Eye (tissue), 1 donor: ENCODE data around the gene ADGRB2.
A peak's percentile ranks its signal among the peaks of the same experiment; 100 is the strongest.
"Not testable (repeated sequence)": the region's sequence is repeated elsewhere in the genome, so short reads cannot be mapped to it uniquely, and the experiment has no call there.

Experiments used
- DNase-seq: peaks from one replicate; pipeline ENCODE4 v3.0.0-alpha.2; 2015

ADGRB2 gene

GRCh38 chr1:31725134-31725533 is 39.0 kb downstream of the ADGRB2 start:
- DNase-seq, result no peak

GRCh38 chr1:31723828-31724359 is 40.2 kb downstream of the ADGRB2 start:
- DNase-seq, result peak; percentile 90

- peak; percentile 59 for DNase-seq
These were observed 45.7 kb downstream of the ADGRB2 start for GRCh38 chr1:31718327-31718897.

GRCh38 chr1:31717341-31717740 is 46.8 kb downstream of the ADGRB2 start:
- no peak for DNase-seq

DNA sequence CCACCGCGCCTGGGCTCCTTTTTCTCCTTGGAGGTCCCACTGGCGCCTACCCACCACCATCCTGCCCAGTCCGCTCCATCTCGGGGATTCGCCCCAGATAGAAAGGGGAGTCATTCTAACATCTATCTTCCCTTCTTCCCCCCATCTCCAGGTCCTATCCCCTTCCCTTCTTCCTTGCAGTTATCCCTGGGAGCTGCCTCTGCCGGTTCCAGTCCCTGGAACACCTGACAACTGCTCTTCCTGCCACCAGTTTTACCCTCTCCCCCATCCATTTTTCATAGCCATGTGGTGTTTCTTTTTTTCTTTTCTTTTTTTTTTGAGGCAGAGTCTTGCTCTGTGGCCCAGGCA is 48.3 kb downstream of the ADGRB2 start:
- DNase-seq, result no peak

DNA sequence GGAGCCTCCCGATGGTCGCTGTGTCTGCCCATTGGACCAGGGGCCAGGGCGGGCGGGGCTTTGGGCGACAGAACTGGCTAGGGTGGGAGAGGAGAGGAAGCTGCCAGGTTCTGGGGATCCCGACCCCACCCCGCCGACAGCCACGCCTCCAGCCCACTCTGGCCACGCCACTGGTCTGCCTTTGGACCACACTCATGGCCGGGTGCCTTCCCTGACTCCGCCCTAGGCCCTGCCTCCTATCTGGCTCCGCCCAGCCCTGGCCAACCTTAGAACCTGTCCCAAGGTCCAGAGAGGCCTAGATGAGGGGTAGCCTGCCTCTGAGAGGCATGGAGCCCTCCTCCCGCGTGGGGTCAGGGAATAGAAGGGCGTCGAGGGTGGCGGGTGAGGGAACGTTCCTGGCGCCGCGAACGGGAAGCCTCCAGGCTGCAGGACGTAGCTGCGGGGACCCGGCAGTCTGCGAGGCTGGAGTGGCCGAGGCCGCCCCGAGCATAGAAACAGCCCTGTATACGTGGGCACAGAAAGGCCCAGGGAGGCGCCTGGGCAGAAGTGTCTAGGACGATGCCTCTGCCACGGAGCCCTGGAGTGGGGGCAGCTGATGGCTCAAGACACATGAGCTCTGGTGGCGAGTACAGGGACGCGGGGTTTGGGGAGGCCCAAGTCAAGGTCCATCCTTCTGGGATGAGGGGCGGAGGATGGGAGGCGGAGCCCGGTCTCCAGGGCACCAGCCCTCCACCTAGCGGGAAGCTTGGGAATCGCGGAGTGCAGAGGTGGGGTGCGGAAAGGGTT is 48.9 kb downstream of the ADGRB2 start:
- peak; percentile 97 for DNase-seq

DNA sequence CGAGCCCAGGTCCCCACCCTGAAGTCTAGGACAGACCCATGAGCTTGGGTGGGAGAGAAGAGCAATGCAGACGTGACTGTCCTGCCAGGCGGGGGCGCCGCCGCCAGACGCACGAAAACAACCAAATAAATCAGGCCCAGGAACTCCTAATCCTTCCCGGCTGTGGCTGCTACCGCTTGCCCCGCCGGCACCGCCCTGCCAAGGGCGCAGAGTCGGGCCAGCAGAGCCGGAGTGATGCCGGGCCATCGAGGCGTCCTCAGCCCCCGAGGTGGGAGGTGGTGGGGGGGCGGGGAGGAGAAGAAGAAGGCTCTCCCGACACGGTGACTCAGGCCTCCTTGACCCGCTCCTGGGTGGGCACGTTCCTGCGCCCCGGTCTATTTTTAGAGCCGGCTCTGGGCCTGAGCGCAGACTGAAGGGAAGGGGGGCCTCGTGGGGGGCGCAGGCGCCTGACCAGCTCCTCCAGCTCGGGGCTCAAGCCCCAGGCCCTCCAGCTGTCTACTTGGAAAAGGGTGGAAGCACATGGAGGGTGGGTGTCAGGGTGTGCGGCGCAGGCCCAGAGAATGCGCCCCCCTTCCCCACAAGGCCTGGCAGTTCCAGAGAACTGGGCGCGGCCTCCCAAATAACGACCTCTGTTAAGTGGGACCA is 49.6 kb downstream of the ADGRB2 start:
- peak; percentile 80 for DNase-seq

DNA sequence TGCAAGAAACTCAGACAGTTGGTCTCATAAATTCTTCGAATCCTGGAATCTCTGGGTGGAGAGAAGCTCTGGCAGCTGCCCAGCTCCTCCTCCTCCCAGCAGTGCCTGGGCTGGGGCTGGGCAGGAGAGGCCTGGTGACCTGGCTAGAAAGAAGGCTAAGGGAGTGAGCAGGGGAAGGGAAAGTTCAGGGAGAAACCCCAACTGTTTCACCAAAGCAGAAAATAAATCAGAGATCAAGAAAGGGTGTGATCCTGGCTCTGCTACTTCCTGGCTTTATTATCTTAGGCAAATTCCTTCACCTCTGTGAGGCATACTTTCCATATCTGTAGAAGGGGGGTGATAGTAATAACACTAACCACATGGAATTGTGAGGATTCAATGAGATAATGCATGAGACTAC is 51.5 kb downstream of the ADGRB2 start:
- peak; percentile 57 for DNase-seq

DNA sequence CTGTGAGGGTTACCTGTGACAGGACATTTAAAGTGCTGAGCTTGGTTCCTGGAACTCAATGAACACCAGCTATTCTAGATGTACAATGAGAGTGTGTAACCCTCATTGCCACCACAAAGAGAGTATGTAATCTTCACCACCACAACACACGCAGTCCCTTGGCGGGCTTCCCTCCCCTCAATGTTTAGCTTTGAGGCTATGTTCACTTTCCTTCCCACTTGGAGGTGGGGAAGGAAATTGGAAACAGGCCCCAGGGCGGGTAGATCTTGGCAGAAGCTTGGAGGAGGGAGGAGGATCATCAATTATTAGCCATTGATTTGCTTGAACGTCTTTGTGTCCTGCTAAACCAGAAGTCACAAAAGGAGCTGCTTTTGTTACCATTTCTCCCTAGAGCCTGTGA is 52.1 kb downstream of the ADGRB2 start:
- peak; percentile 65 for DNase-seq

- DNase-seq, result peak; percentile 55
These were observed 55.8 kb downstream of the ADGRB2 start for GRCh38 chr1:31708324-31708723.

DNA sequence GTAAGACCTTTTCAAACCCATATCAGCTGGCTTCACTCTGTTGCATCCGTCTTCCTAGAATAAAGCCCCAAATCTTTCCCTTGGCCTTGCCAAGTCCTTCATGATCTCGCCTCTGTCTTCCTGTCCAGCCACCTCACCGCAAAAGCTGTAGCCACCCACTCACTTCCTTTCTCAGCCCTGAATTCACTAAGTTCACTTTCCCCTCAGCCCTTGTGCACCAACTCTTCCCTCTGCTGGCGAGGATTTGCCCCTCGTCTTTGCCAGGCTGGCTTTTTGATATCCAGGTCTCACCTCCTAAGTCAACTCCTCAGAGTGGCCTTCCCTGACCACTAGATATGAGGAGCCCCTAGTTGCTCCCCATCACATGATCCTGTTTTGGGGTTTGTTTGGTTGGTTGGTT is 56.4 kb downstream of the ADGRB2 start:
- DNase-seq, result no peak

DNA sequence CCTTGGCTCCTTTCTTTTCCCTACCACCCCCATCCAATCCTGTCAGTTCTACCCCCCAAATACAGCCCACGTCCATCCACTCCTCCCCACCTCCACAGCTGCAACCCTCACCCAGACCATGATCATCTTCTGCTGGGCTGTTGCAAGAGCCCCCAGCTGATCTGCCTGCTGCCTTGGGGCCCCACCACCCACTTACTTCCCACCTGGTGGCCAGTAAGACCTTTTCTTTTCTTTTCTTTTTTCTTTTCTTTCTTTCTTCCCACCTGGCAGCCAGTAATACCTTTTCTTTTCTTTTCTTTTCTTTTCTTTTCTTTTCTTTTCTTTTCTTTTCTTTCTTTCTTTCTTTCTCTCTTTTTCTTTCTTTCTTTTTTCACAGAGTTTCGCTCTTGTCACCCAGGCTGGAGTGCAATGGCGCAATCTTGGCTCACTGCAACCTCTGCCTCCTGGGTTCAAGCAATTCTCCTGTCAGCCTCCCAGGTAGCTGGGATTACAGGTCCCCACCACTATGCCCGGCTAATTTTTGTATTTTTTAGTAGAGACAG is 57.0 kb downstream of the ADGRB2 start:
- not testable (repeated sequence) for DNase-seq

DNA sequence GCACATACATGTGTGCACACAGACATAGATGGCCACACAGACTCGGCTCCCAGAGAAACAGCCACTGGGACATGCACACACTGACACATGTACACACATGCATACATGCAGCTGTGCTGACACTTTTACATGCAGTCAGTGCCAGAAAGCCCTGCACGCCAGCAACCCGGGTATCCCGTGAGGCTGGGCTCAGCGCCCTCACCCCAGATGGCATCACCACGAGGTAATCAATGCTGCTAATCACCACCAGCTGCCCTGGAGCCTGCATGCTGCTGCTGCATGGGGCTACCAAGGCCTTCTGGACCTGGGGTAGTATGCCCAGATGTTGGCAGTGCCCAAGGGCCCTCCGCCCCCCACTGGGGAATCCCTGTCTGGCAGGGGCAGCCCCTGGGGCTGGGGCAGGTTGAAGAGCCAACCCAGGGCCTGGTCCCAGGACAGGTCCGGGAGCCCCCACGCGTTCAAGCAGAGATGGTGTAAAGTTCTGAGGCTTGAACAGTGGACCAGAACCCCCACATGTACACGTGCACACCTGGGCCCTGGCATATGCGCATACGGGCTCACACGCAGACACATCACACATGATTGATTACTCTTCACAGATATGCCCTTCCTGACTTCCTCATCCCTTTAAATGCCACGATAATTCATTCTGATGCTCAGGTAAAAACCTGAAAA is 57.6 kb downstream of the ADGRB2 start:
- DNase-seq, result no peak

GRCh38 chr1:31705080-31705866 is 58.9 kb downstream of the ADGRB2 start:
- DNase-seq, result peak; percentile 70

DNA sequence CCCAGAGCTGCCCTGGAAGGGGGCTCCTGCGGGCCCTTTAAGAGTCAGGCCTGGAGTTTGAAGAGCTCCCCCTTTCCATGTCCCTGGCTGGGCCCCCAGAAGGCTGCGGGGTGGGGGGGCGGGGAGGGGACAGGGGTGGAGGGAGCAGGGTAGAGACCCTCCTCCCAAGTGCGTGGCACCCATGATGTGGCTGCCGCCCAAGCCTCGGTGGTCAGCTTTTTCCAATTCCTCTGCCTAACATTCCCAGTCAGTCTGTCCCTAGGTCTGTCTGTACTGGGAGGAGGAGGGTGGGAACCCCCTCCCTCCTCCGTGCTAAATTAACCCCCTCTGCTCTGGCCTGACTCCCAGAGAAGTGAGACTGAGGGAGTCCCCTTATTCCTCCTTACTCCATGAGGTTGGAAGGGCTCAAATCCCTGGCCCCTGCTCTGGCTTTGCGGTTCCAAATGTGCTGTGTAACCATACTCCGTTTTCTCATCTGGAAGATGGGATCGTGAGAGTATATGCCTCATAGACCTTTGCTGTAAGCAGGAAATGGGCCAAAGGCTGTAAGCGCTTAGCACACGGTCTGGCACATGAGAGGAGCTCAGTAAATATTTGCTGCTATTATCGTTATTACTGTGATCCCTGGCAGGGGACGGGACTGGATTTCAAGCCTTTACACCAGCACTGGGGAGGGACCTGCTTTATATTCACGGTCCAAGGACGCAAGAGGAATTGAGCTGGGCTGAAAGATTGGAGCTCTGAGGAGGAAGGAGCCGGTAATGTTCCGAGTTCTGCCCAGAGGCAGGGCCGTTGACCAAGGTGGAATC is 59.7 kb downstream of the ADGRB2 start:
- peak; percentile 59 for DNase-seq

DNA sequence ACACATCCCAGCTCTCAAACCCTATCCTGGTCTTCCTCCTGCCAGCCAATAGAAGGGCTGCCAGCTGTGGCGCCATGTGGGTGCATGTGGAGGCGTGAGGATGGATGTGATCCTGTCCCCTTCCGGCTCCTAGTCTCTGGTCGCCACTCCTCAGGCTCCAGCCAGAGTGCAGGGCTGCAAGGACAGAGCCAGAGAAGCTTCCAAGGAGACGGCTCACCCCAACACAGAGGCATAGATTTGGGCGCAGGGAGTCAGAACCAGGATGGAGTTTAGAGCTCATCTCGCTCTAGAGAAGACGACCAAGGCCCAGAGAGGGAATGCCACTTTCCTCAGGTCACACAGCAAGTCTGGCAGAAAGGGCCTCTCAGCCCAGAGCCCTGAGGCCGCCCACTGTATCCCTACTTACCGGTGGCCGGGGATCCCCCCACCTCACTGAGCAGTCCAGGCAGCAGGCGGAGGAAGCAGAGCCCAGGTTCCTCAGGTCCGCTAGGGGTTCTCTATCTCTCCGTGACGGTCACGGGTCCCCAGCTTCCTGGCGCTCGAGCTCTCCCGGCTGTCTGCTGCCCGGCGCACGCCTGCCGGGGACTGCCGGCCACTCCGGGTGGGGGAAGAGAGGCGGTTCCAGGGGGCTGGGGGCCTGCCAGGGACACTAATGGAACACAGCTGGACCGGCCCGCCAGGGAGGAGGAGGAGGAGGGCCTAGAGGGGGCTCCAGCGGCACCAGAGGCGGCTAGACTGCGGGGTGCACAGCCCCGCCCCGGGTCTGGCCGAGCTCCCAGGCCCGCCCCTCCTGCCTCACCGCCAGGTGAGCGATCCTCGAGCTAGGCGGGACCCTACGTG is 60.5 kb downstream of the ADGRB2 start, which contains the start of gene COL16A1:
Gene COL16A1, minus strand, starts transcription at position 587 of the 840 bp plus-strand sequence. CDS start 1,824 bp downstream, outside the sequence.
- peak; percentile 84 for DNase-seq

- DNase-seq, result no peak
These were observed 61.2 kb downstream of the ADGRB2 start for GRCh38 chr1:31702836-31703404.

DNA sequence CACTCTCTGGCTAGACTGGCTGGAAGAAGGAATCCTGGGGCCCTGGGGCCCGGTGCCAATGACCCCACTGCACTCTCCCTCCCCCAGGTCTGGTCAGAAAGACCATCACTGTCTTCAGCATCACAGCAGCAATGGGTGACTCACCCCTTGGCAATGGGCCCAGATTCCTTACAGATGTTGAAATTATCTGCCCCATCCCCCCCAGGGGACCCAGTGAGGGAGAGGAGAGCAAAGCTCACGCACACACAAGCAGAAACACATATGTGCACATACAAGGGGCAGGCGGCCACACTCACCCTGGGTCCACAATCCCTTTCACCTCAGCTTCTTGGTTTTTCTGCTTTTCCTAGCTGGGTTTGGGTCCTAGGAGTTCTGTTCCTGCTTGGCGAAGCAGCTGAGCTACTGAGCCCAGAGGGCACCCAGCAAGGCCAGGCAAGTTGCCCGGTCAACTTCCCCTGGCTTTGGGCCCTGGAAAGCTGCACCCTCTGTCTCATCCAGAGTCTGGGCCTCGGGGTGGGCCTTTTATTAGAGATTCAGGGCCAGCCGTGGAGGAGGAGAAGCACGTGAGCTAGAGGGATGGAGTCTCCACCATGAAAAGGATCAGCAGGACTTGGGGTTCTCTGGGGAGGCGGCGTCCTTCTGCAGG is 62.9 kb downstream of the ADGRB2 start:
- peak; percentile 82 for DNase-seq

DNA sequence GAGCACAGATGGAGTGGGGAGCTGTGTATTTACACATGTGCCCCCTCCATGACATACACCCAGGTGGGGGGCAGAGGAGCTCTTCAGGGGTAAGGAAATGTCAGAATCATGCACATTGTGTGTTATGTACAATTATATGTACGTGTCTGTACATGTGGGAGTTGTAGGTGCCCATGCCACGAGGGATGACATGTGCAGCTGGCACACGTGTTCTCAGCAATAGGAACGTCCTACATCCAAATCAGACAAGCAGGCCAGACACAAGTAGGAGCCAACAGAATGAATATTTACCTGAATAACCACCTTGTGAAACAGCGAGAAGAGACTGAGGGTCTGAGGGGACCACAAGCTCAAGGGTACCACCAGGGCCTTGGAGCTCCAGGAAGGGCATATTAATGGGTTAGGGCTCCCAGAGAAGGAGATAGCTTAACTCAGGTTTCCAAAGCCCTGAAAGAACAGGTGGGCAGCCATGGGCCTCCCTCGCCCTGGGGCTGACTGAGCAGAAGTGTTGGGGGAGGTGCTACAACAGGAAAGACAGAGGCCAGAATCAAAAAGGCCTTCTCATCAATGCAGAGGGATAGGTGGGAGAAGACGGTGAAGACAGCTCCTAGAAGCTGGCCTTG is 63.6 kb downstream of the ADGRB2 start:
- DNase-seq, result no peak
